NCI-H1092 (cell line): ENCODE data around the gene SERPINA5.
"Not testable (repeated sequence)": the region's sequence is repeated elsewhere in the genome, so short reads cannot be mapped to it uniquely, and the experiment has no call there.

ENCODE experiments used
- DNase-seq: peaks from one replicate; lab custom pipeline; 2025; lab: John Stamatoyannopoulos, UW

The SERPINA5 gene

DNA sequence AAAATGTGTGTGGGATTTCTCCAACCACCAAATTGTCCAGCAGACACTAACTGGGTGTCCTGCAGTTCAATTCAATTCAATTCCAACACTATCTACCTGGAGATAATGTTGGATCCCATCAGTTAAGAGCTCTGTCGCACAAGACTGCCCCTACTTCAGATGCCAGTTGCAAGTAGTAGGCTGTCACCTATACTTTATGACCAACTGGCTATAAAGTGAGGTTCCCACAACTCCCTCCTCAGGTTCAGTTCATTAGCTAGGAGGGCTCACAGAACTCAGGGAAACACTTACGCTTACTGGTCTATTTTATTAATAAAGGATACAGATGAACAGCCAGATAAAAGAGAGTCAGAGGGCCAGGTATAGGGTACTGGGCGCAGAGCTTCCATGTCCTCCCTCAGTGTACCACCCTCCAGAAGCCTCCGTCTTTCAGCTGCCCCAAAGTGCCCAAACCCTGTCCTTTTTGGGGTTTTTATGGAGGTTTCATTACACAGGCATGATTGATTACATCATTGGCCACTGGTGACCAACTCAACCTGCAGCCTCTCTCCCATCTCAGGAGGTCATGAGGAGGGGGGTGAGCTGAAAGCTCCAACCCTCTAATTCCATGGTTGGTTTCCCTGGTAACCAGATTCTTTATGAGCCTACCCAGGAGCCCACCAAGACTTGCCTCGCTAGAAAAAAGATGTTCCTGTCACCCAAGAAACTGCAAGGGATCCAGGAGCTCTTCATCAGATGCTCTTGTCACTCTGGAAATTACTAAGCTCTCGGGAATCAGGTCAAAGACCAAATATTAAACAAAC, 7.5 kb upstream of the SERPINA5 start:
- DNase-seq = no peak

DNA sequence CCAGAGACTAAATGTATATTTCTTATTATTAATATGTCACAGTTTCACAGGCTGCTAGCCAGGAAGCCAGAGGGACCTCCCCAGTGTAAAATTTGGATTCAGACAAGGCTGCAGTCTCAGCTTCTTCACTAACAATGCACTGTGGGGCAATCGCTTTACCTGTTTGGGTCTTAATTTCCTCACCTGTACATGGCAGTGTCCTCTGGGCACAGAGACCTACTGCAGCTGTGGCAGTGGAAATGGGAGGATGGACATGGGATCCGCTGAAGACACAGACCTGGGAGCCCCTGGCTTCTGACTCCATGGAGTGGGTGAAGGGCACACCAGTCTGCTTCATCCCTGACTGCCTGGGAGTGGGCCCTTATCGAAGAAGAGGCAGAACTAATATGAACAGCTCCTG, 6.9 kb upstream of the SERPINA5 start:
- DNase-seq = no peak

DNA sequence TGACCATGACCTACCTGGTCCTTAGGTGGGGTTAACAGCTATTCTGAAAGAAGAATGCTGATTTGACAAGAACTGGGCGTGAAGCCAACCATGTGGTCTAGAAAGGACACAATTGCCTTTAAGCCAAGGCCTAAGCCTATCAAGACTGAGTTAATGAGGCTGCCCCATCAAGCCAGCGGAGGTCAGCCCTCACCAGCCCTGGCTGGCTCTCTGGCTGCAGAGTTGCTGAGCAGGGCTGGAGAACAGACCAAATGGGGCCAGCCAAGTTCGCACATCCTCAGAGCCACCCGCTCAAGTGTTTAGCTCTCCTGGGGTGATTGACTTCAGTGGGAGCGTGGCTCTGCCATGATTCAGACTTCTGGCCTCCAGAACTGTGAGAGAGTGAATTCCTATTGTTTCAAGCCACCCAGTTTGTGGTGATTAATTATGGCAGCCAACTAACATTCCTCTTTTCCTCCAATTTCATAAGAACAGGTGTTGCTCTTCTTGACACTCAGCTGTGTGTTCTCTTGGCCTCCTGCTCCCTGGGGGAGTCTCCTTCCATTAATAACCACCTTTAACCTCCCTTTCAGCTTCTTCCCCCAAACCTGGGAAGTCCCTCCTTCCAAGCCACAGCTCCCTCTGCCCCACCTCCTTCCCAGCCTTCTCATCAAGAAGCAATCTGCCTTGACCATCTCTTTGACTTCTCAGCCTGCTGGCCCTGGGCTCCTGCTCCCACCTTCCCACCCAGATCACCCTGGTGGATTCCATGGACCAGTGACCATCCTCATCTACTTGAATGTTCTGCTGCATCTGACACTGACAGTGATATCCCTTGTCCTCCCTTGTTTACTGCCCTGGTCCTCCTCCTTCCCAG, 5.3 kb upstream of the SERPINA5 start:
- no peak for DNase-seq

DNA sequence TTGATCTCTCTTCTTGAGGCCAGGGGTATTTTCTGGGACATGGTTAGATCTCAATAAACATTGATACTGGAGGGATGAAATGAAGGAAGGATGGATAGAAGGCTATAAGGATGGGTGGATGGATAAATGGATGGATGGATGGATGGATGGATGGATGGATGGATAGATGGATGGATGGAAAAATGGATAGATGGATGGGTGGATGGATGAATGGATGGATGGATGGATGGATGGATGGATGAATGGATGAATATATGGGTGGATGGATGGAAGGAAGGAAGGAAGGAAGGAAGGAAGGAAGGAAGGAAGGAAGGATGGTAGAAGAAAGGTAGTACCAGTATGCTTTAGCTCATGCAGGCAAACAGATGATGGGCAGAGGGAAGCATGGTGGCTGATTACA, 3.8 kb upstream of the SERPINA5 start:
- not testable (repeated sequence) for DNase-seq

DNA sequence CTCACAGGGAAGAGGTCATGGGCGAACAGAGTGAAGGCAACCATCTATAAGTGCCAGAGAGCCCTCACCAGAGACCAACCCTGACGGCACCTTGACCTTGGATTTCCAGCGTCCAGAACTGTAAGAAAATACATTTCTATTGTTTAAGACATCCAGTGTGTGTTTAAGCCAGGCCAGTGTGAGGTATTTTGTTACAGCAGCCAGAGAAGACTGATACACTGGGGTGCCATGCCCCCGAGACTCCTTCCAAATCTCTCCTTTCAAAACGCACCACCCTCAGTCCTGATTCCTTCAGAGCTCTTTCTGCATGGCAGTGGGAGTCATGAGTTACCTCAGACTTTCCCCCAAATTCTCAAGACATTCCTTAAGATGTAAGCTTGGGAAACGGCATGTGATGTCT, 2.5 kb upstream of the SERPINA5 start:
- no peak for DNase-seq

DNA sequence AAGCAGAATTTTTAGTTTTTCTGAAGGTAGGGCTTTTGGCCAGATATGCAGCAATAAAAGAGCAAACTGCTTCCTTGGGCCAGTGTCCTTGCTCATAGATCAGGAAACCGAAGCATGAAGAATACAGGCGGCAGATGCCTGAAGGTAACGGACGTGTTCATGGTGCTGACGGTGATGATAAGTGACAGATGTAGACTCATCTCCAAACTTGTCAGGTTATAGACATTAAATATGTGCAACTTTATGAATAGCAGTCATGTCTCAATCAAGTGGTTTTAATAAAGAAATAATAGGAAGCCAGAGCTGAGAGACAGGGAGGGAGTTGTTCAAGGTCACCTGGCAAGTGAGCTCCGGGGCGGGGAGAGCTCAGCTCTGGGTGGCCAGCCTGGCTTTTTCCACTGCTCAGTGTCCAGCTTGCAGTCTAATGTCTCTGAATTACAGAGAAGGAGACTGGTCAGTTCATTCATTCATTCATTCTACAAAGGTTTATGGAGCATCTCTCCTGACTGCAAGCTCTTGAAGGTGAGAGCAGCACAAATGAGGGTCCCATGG, 1.0 kb downstream of the SERPINA5 start:
- DNase-seq = no peak

DNA sequence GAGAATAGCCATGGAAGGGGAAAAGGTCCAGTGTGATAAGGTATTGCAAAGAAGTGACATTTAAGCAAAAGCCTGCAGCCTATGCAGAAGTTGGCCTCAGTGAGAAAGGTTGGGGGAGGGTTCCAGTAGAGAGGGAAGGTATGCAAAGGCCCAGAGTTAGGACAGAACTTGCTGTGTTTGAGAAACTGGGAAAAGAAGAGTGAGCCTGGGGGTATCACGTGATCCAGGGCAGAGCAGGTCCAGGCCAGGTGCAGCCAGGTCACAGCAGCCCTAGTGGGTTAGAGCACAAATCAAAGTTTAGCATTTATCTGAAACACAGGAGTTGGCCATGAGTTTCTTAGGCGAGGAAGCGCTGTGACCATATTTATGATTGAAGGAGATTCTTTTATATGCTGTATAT, 1.6 kb downstream of the SERPINA5 start:
- no peak for DNase-seq

DNA sequence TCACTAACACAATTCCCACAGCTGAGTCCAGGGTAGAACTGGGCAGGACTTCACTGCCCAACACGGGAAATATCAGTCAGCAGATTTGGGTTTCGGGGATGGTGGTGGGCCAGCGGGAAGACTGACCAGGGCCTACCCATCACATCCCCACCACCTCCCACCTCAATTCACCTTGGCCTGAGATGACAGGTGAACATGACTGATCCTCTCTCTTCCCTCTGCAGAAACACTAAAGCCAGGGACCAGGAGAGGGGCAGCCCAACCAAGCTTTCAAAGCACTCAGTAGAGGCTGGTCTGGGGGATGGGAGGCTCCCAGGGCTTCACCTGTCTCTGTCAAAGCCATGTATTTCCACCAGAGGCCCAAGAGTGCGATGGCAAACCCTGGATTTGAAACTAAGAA, 2.3 kb downstream of the SERPINA5 start:
- no peak for DNase-seq

DNA sequence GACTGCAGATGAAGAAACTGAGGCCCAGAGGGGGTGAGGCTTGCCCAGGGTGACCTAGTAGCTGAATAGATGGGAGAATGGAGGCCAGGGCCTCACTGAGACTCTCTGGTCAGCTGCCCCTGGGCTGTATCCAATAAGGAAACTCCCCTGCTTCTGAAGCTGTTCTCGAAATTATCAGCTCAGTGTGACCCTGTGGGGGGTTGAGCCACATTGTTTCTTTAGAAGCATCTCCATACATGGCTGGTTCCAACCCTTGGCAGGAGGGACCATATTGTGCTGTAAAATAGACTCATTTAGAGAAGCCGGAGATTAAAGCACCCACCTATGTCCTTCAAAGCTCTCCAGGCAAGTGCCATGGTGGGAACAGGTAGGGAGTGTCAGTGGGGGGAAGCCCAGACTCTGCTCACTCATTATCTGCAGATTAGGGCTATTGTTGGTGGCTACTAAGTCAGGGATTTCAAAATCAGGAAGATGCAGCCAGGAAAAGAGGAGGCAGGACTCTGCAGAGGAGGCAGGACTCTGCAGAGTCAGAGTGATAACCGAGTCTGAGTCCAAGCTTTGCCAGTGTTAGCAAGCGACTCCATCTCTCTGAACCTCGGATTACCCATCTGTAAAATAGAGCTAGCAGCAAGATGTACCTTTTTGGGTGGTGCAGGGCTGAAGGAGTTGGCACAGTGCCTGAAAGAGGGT, 3.5 kb downstream of the SERPINA5 start:
- no peak for DNase-seq

DNA sequence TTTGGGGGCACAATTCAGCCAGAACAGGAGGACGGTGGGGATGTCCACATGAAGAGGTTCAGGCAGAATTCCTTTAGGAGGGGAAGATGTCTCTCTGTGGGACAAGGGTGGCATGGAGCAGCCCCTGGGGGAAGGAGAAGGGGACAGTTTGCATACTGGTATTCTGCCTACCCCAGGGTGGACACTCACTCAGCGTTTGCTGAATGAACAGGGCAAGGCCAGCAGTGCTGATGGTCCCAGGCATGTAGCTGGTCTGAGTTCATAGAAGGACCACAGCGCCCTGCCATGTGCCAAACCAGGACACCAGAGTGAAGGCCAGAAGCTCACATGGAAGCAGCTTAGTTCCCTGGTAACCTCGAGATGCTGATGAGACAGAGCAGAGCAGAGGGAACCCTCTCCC, 5.4 kb downstream of the SERPINA5 start:
- DNase-seq = no peak

DNA sequence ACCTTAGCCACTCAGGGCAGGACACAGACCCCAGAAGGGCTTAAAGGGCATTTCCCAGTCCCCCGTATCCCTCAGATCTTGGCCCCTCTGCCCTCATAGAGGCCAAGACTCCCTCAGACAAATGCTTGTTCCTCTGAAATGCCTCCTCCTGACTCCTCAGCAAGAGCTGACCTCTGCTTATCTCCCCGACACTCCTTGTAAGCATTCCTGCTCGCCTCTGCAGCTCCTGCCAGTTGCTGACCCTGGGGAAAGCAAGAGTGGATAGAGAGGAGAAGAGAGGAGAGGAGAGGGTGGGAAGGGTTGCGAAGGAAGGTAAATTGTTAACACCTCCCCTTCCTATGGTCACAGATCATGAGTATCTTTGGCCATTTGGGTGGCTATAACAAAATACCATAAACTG, 7.1 kb downstream of the SERPINA5 start:
- no peak for DNase-seq

DNA sequence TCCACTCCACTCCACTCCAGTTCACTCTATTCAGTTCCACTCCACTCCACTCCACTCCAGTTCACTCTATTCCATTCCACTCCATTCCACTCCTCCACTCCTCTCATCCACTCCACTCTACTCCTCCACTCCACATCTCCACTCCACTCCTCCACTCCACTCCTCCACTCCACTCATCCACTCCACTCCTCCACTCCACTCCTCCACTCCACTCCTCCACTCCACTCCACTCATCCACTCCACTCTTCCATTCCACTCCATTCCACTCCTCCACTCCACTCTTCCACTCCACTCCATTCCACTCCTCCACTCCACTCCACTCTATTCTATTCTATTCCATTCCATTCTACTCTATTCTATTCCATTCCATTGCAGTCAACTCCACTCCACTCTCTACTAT, 9.8 kb downstream of the SERPINA5 start:
- DNase-seq = no peak

DNA sequence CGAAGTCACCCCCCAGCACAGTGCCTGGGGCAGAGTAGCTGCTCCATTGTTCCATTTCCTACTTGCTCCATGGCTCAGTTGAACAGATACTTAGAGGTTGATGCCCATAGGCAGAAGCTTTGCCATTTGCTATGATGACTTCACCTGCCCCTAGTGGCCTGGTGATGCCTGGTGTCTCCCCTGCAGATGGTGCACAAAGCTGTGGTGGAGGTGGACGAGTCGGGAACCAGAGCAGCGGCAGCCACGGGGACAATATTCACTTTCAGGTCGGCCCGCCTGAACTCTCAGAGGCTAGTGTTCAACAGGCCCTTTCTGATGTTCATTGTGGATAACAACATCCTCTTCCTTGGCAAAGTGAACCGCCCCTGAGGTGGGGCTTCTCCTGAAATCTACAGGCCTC, 10.6 kb downstream of the SERPINA5 start:
- no peak for DNase-seq

DNA sequence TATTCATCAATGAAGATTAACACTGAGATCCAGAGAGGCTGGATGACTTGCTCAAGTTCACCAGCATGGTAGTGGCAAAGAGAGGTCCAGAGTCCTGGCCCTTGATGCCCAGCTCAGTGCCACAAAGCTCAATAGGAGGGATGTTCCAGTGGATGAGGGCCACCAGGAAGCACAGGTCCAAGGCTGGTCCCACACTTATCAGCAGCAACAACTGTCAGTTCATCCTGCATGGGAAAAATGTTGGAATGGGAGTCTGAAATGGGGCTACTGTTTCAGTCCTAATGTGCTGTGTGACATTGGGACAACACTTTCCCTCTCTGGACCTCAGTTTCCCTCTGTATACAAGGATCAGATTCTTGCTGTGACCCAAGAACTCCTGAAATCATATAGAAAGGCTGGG, 11.2 kb downstream of the SERPINA5 start:
- no peak for DNase-seq

DNA sequence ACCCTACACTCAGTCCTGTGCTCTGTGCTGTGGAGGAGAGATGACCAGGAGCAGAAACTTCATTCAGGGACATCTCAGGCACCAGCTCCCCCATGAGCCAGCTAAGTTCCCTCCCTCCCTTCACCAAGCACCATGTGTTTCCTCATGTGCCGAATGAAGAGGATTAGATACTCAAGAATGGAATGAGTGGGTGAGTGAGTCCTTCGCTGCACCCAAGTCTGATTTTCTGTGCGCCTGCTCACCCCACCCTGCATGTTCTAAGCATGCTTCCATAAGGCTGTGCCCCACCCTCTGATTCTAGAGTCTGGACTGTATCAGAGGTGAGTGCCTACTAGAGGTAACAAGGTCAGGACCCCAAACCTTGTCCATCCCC, 12.1 kb downstream of the SERPINA5 start:
- DNase-seq = no peak

DNA sequence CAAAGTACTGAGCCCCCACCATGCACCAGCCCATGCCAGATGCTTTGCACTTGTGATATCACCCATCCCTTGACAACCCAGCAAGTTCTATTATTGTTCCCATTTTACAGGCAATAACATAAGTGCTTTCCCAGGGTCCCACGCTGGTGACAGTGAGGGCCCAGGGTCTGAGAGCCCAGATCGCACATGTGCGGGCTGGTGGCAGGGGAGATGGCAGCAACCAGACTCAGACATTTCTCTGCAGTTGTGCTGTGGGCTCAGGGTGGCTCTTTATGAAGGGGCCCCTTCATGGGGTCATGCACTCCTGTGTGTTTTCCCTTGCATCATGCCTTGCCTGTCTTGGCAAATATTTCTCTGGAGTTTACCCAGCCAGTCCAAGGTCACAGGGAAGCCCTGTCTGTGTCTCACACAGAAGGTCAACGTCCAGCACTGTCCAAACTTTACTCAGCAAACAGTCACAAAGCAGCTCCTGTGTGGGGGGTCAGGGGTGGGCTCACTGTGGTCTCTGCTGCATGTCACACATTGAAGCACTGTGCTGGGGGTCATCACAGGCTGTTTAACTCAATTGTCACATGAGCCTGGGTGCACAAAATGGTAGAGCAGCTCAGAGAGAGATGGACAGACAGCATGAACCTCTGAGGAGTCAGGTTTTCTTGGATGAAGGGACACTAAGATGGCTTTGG, 12.7 kb downstream of the SERPINA5 start:
- no peak for DNase-seq

DNA sequence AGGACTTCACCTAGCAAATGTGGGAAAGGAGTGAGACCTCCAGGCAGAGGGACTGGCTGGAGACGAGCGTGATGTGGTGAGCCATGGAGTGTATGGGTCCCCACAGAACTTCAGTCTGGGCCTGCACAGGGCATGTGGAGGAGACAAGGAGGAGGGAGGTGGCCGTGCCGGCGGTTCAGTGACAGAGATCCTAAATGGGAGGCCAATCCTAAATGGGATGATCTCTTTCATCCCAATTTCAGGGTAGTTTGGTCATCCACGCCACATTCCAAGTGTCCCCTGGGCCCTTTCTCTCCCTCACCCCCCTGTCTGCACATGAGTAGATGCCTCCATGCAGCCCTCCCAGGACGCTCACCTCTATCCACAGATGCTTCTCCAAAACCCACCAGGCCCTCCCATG, 13.2 kb downstream of the SERPINA5 start:
- DNase-seq = no peak

DNA sequence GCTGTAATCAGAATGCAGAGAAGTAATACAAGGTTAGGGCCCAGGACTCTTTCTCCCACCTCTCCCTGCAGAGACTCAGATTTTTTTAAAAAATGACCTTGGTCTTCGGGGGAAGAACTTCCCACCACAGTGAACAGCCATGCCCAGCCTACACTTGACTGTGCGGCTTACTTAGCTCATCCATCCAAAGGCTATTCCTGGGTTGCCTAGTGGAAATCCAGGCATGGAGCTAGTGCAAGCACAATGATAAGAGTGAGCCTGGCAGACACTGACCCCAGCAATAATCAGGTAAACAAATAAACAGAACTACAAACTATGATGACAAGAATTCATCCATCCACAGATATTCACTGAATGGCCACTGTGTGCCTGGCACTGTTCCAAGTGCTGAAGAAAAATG, 14.7 kb downstream of the SERPINA5 start:
- DNase-seq = no peak

DNA sequence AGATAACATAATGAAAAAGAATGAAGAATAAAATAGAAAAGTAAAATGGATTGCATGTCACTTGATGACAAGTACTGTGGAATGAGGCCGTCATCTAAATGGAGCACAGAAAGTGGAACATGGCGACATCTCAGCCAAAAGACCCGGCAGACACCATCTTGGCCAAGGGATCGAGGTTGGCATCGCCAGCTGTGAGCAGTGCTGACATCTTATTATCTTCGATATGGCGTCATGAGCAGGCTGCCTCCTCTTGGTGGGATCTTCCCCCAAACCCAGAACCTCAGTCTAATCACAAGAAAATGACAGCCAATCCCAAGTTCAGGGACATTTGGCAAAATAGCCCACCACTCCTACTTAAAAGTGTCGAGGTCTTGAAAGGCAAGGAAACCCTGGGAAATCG, 15.1 kb downstream of the SERPINA5 start:
- no peak for DNase-seq

DNA sequence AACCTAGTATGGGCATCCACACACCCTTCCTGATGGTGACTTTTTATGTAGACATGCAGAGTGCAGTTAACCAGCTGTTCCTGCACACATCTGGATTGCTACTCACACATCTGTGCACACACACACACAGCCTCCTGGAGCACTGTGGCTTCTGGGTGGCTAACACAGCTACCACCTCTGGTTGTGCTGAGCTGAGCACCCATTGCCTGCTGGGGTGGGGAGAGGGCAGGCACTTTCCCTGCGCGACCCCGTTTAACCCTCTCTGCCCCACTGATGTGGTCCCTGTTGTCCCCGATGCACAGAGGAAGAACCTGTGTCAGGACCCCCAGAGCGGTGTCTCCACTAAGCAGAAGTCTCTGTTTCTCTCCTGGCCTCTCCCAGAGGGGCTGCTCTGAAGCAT, 16.6 kb downstream of the SERPINA5 start:
- DNase-seq = no peak

DNA sequence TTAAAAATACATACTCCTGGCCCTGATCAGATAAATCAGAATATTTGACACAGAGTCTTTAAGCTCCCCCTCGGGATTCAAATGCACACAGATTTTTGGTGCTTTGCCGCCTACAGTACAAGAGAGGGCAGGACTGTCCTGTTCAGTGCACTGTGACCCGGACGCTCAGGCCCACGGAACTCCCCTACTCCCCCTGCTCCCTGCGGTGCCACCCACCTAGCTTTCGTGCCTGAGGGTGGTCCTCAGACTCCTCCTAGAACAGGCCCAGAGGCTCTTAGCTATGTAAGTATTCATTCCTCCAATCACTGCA, 17.2 kb downstream of the SERPINA5 start:
- no peak for DNase-seq
